HCT116 (cell line): ENCODE measurements around the gene PCDHGA1. TPM values are rescaled to one million over a fixed set of nuclear protein-coding genes. Genes with fewer than 3 reads are reported as not detected.

Source experiments
- ATAC-seq: fragments of 200-7000 bp; cut with Tn5 transposase; 2 replicates; pipeline ENCODE4 v1.9.1; 2020; ENCODE audit warnings: mild to moderate bottlenecking, moderate library complexity
- BruUV-seq: library from RNA; stranded (reverse); fragments of 400-500 nt; replicated peaks from 2 replicates; lab custom pipeline; 2021; lab: Mats Ljungman, UMichigan
- CTCF ChIA-PET: fragments of 300-600 bp; sonication (Branson Sonifier 250); formaldehyde crosslinking; loops from one replicate; lab custom pipeline; 2021; ENCODE audit warnings: antibody characterized with exemption; lab: Charles Lee
- POLR2A ChIA-PET: fragments of 300-600, 350-600 bp; sonication (Branson Sonifier 250); formaldehyde crosslinking; loops from one replicate; lab custom pipeline; 2021; ENCODE audit warnings: antibody characterized with exemption; lab: Charles Lee
- RAD21 ChIA-PET, 2 experiments: fragments of 300-600 bp; sonication (Branson Sonifier 250); formaldehyde crosslinking; loops; one replicate each; lab custom pipeline; 2023; ENCODE audit warnings: low total read pairs in 2 of 2; ENCODE audit not compliant: uncharacterized antibody in 2 of 2, unreplicated experiment in 2 of 2, low non-redundant PET in 1 of 2; lab: Charles Lee
- DNase-seq: peaks from one replicate; pipeline ENCODE4 v3.0.0-alpha.2; 2010; ENCODE audit warnings: low read depth, low spot score
- H2AFZ ChIP-seq: fragments of 200-600 bp; shearing (Covaris generic), sonication (generic); 2 replicates; pipeline ENCODE4 v1.6.1; 2017; ENCODE audit warnings: low read depth, mixed run types, mixed read lengths, antibody characterized with exemption, low read length; ENCODE audit not compliant: poor library complexity, severe bottlenecking
- H3K27ac ChIP-seq: 2 replicates; pipeline ENCODE4 v1.5.1; 2012; ENCODE audit warnings: low read depth, low read length
- H3K27me3 ChIP-seq: fragments of 200-600 bp; sonication (generic); 2 replicates; pipeline ENCODE4 v1.6.1; 2016; ENCODE audit warnings: mixed run types, low read length, mixed read lengths; ENCODE audit not compliant: insufficient read depth
- H3K36me3 ChIP-seq, 2 experiments: fragments of 200-500 bp in 1 of 2; fragments of 200-600 bp in 1 of 2; sonication (Bioruptor generic) in 1 of 2; sonication (generic) in 1 of 2; 2 replicates each; pipeline versions ENCODE4 v1.5.1 to v1.6.1; 2014 to 2016; ENCODE audit warnings: low read length in 2 of 2, inconsistent platforms in 1 of 2, mixed read lengths in 1 of 2, mixed run types in 1 of 2; ENCODE audit not compliant: insufficient read depth in 2 of 2, control insufficient read depth in 1 of 2
- H3K4me1 ChIP-seq, 2 experiments: fragments of 200-600 bp in 1 of 2; sonication (generic) in 1 of 2; 2 replicates each; pipeline versions ENCODE4 v1.5.1 to v1.6.1; 2012 to 2017; ENCODE audit warnings: low read length in 2 of 2, inconsistent platforms in 1 of 2, mild to moderate bottlenecking in 1 of 2, mixed read lengths in 1 of 2, mixed run types in 1 of 2, moderate library complexity in 1 of 2; ENCODE audit not compliant: insufficient read depth in 2 of 2, control insufficient read depth in 1 of 2
- H3K4me2 ChIP-seq: fragments of 200-600 bp; sonication (generic); 2 replicates; pipeline ENCODE4 v1.6.1; 2017; ENCODE audit warnings: mixed run types, low read length, mixed read lengths
- H3K4me3 ChIP-seq, 2 experiments: fragments of 200-600 bp in 1 of 2; sonication (generic) in 1 of 2; replicated peaks in 1 of 2; 2 replicates each; pipeline ENCODE4 v1.5.1; 2011 to 2016; ENCODE audit warnings: low read length in 2 of 2, control low read depth in 1 of 2, low read depth in 1 of 2, mild to moderate bottlenecking in 1 of 2, mixed read lengths in 1 of 2, mixed run types in 1 of 2
- H3K79me2 ChIP-seq: fragments of 200-600 bp; sonication (generic); 2 replicates; pipeline ENCODE4 v1.6.1; 2017; ENCODE audit warnings: mild to moderate bottlenecking, mixed run types, low read length, moderate library complexity, mixed read lengths; ENCODE audit not compliant: insufficient read depth
- H3K9ac ChIP-seq: fragments of 200-600 bp; sonication (generic); 2 replicates; pipeline ENCODE4 v1.6.1; 2016; ENCODE audit warnings: low read length, mixed read lengths
- H3K9me2 ChIP-seq: fragments of 200-600 bp; sonication (generic), shearing (Covaris generic); 2 replicates; pipeline ENCODE4 v1.6.1; 2017; ENCODE audit warnings: mixed run types, mild to moderate bottlenecking, moderate library complexity; ENCODE audit not compliant: insufficient read depth
- H3K9me3 ChIP-seq, 2 experiments: fragments of 200-500 bp in 1 of 2; fragments of 200-600 bp in 1 of 2; sonication (Bioruptor generic) in 1 of 2; sonication (generic) in 1 of 2; 2 replicates each; pipeline ENCODE4 v1.6.1; 2014 to 2017; ENCODE audit warnings: low read length in 2 of 2, mixed read lengths in 2 of 2, inconsistent platforms in 1 of 2, low read depth in 1 of 2, mild to moderate bottlenecking in 1 of 2, mixed run types in 1 of 2, moderate library complexity in 1 of 2; ENCODE audit not compliant: control insufficient read depth in 1 of 2, insufficient read depth in 1 of 2
- H4K20me1 ChIP-seq: fragments of 200-600 bp; sonication (generic), shearing (Covaris generic); 2 replicates; pipeline ENCODE4 v1.6.1; 2017; ENCODE audit warnings: mixed run types, mild to moderate bottlenecking, moderate library complexity; ENCODE audit not compliant: insufficient read depth
- CEBPB ChIP-seq: IDR thresholded peaks from 2 replicates; pipeline ENCODE4 v1.6.1; 2012; ENCODE audit warnings: low read depth
- EGR1 ChIP-seq: IDR thresholded peaks from 2 replicates; pipeline ENCODE4 v1.6.1; 2012; ENCODE audit warnings: low read depth
- EZH2 ChIP-seq: fragments of 200-600 bp; sonication (generic); IDR thresholded peaks from 2 replicates; pipeline ENCODE4 v1.6.1; 2017; ENCODE audit warnings: antibody characterized with exemption, mixed run types
- EZH2phosphoT487 ChIP-seq: fragments of 200-600 bp; IDR thresholded peaks from 2 replicates; pipeline ENCODE4 v1.6.1; 2018; ENCODE audit warnings: antibody characterized with exemption, borderline replicate concordance
- JUND ChIP-seq: IDR thresholded peaks from 2 replicates; pipeline ENCODE4 v1.6.1; 2012
- POLR2AphosphoS5 ChIP-seq: IDR thresholded peaks from 2 replicates; pipeline ENCODE4 v1.6.1; 2011; ENCODE audit warnings: mild to moderate bottlenecking, low read depth, low read length, moderate library complexity
- RAD21 ChIP-seq: IDR thresholded peaks from 2 replicates; pipeline ENCODE4 v1.6.1; 2012; ENCODE audit warnings: low read depth, mild to moderate bottlenecking
- SIN3A ChIP-seq: IDR thresholded peaks from 2 replicates; pipeline ENCODE4 v1.6.1; 2012; ENCODE audit warnings: low read depth
- SP1 ChIP-seq: IDR thresholded peaks from 2 replicates; pipeline ENCODE4 v1.6.1; 2012; ENCODE audit warnings: low read depth
- SRF ChIP-seq: IDR thresholded peaks from 2 replicates; pipeline ENCODE4 v1.6.1; 2012; ENCODE audit warnings: low read depth
- YY1 ChIP-seq: IDR thresholded peaks from 2 replicates; pipeline ENCODE4 v1.6.1; 2011; ENCODE audit warnings: low read length, low read depth, moderate library complexity, mild to moderate bottlenecking; ENCODE audit not compliant: insufficient replicate concordance; ENCODE audit errors: extremely low read depth
- ZFX ChIP-seq: fragments of 450-650 bp; IDR thresholded peaks from 2 replicates; pipeline ENCODE4 v1.6.1; 2017
- intact Hi-C: fragments of 100-400 bp; cut with micrococcal nuclease; formaldehyde crosslinking; loops from 2 replicates; pipeline ENCODE4 v1.10.0; 2022
- total RNA-seq: library from RNA; stranded (reverse); gene quantifications from one replicate; pipeline ENCODE4 v1.2.1, GENCODE V29; 2021; ENCODE audit not compliant: unreplicated experiment

PCDHGA1 gene
- total RNA-seq, 1 experiment from 2014 or later: 0.05 TPM

DNA sequence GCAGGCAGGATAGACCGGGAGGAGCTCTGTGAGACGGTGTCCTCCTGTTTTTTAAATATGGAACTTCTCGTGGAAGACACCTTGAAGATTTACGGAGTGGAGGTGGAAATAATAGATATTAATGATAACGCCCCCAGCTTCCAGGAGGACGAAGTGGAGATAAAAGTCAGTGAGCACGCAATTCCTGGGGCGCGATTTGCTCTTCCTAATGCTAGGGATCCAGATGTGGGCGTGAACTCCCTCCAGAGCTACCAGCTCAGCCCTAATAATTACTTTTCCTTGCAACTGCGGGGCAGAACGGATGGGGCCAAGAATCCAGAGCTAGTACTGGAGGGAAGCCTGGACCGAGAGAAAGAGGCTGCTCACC, 91.2 kb downstream of the PCDHGA1 start:
- ChIA-PET POLR2A (no interaction called here), RAD21 (no interaction called here), CTCF (interaction anchor here (1.0 to 1.9 kb wide), 4 partner anchors 9 to 143 kb away, joined by 5 to 11 read pairs (median 6); partner anchors contain the start of gene PCDHGA10)
- Histone ChIP-seq H4K20me1 (no peaks in the 10 kb centered on the region), H3K4me1 (no peaks in the 10 kb centered on the region), H3K9me2 (no peaks in the 10 kb centered on the region), H3K4me2 (no peak overlapping the region), H3K9me3 (peaks cover 4 to 22% of the 10 kb centered on the region in 2 experiments; a peak in 2 of 4 replicates), H3K9ac (no peak overlapping the region), H3K27me3 (no peaks in the 10 kb centered on the region), H3K36me3 (no peaks in the 10 kb centered on the region), H3K4me3 (no peak overlapping the region), H3K27ac (no peak overlapping the region), H2AFZ (no peak overlapping the region), H3K79me2 (no peaks in the 10 kb centered on the region)
- no peak for DNase-seq
- intact Hi-C loops: no loop called here
- no peak for TF ChIP-seq SRF
- no peak for TF ChIP-seq JUND
- no peak for TF ChIP-seq SP1
- TF ChIP-seq RAD21: no peak
- TF ChIP-seq ZFX: no peak
- TF ChIP-seq EZH2phosphoT487: no peak
- no peak for TF ChIP-seq CEBPB
- TF ChIP-seq EZH2: no peak
- TF ChIP-seq SIN3A: no peak
- no peak for TF ChIP-seq EGR1
- no TSS peak for BruUV-seq
- ATAC-seq: no peak

GRCh38 chr5:141422742-141423291, 92.5 kb downstream of the PCDHGA1 start:
- RAD21 ChIA-PET: no interaction called here
- no peak overlapping the region for H3K4me2 ChIP-seq
- H3K4me1 ChIP-seq: no peaks in the 10 kb centered on the region
- TF ChIP-seq POLR2AphosphoS5: no peak
- no peak for TF ChIP-seq YY1
- TF ChIP-seq, all 23 proteins: peak for 0
- peaks cover 4 to 22% of the 10 kb centered on the region in 2 experiments; a peak in 2 of 4 replicates for H3K9me3 ChIP-seq
- no peak overlapping the region for H3K9ac ChIP-seq
- H3K9me2 ChIP-seq: no peaks in the 10 kb centered on the region
- H3K27ac ChIP-seq: no peak overlapping the region
- intact Hi-C loops: no loop called here
- BruUV-seq: no TSS peak
- CTCF ChIA-PET: no interaction called here
- no peaks in the 10 kb centered on the region for H3K36me3 ChIP-seq
- H2AFZ ChIP-seq: no peak overlapping the region
- no peak overlapping the region for H3K4me3 ChIP-seq
- no peaks in the 10 kb centered on the region for H4K20me1 ChIP-seq
- POLR2A ChIA-PET: no interaction called here
- no peaks in the 10 kb centered on the region for H3K79me2 ChIP-seq
- DNase-seq (no peak), ATAC-seq (no peak)
- H3K27me3 ChIP-seq: no peaks in the 10 kb centered on the region
